Liver (tissue), 9 donors: ENCODE data around the gene RACGAP1. TPM values are rescaled to one million over a fixed set of nuclear protein-coding genes. Genes with fewer than 3 reads are reported as not detected.

Experiments
- DNase-seq: peaks from one replicate; pipeline ENCODE4 v3.0.0-alpha.2; 2017; ENCODE audit warnings: low spot score
- H3K27ac ChIP-seq, 2 donors: one replicate each; pipeline ENCODE4 v1.7.0; 2013; ENCODE audit warnings: inconsistent platforms in 2 of 2, low read length in 2 of 2, control low read depth in 1 of 2, low read depth in 1 of 2, mild to moderate bottlenecking in 1 of 2
- H3K27me3 ChIP-seq, 4 donors: one replicate each; pipeline versions ENCODE4 v1.6.1 to v1.7.0; 2013; ENCODE audit warnings: low read length in 3 of 4, inconsistent platforms in 1 of 4, mild to moderate bottlenecking in 1 of 4, moderate library complexity in 1 of 4; ENCODE audit not compliant: control insufficient read depth in 4 of 4, insufficient read depth in 4 of 4
- H3K36me3 ChIP-seq, 4 donors: one replicate each; pipeline versions ENCODE4 v1.6.1 to v1.7.0; 2013; ENCODE audit warnings: low read length in 3 of 4, mild to moderate bottlenecking in 3 of 4, low read depth in 1 of 4, moderate library complexity in 1 of 4; ENCODE audit not compliant: control insufficient read depth in 4 of 4, insufficient read depth in 3 of 4
- H3K4me1 ChIP-seq, 4 donors: one replicate each; pipeline versions ENCODE4 v1.6.1 to v1.7.0; 2013; ENCODE audit warnings: low read length in 3 of 4, mild to moderate bottlenecking in 3 of 4, moderate library complexity in 1 of 4; ENCODE audit not compliant: control insufficient read depth in 4 of 4, insufficient read depth in 4 of 4
- H3K4me3 ChIP-seq, 3 donors: one replicate each; pipeline versions ENCODE4 v1.6.1 to v1.7.0; 2013; ENCODE audit warnings: low read length in 3 of 3, control low read depth in 1 of 3, low read depth in 1 of 3, mild to moderate bottlenecking in 1 of 3
- H3K9ac ChIP-seq, 2 donors: one replicate each; pipeline ENCODE4 v1.7.0; 2013; ENCODE audit warnings: low read length in 2 of 2, mild to moderate bottlenecking in 2 of 2, moderate library complexity in 2 of 2, control low read depth in 1 of 2, low read depth in 1 of 2
- H3K9me3 ChIP-seq, 4 donors: one replicate each; pipeline versions ENCODE4 v1.6.1 to v1.7.0; 2013; ENCODE audit warnings: low read length in 3 of 4; ENCODE audit not compliant: control insufficient read depth in 4 of 4
- EGR1 ChIP-seq, 2 donors: IDR thresholded peaks; 2 replicates each; pipeline ENCODE4 v1.6.1; 2016 to 2018; ENCODE audit warnings: antibody characterized with exemption in 2 of 2, low read depth in 2 of 2
- FOXA1 ChIP-seq: IDR thresholded peaks from 2 replicates; pipeline ENCODE4 v1.6.1; 2016; ENCODE audit warnings: antibody characterized with exemption
- FOXA2 ChIP-seq: IDR thresholded peaks from 2 replicates; pipeline ENCODE4 v1.6.1; 2016; ENCODE audit warnings: antibody characterized with exemption
- GABPA ChIP-seq, 2 donors: IDR thresholded peaks in 1 of 2; conservative IDR thresholded peaks in 1 of 2; 2 replicates each; pipeline ENCODE4 v1.6.1; 2016; ENCODE audit warnings: antibody characterized with exemption in 2 of 2, mild to moderate bottlenecking in 1 of 2, moderate library complexity in 1 of 2
- HNF4A ChIP-seq, 2 donors: conservative IDR thresholded peaks; 2 replicates each; pipeline ENCODE4 v1.6.1; 2016; ENCODE audit warnings: antibody characterized with exemption in 2 of 2, mild to moderate bottlenecking in 2 of 2
- HNF4G ChIP-seq: IDR thresholded peaks from 2 replicates; pipeline ENCODE4 v1.6.1; 2016; ENCODE audit warnings: antibody characterized with exemption
- JUND ChIP-seq, 2 donors: IDR thresholded peaks; 2 replicates each; pipeline ENCODE4 v1.6.1; 2016; ENCODE audit warnings: antibody characterized with exemption in 2 of 2
- NR2F2 ChIP-seq: IDR thresholded peaks from 2 replicates; pipeline ENCODE4 v1.6.1; 2016; ENCODE audit warnings: antibody characterized with exemption
- RAD21 ChIP-seq, 2 donors: IDR thresholded peaks; 2 replicates each; pipeline ENCODE4 v1.6.1; 2016; ENCODE audit warnings: antibody characterized with exemption in 2 of 2, mild to moderate bottlenecking in 2 of 2
- RXRA ChIP-seq, 2 donors: IDR thresholded peaks; 2 replicates each; pipeline ENCODE4 v1.6.1; 2017 to 2018; ENCODE audit warnings: antibody characterized with exemption in 2 of 2, mild to moderate bottlenecking in 1 of 2
- SP1 ChIP-seq: IDR thresholded peaks from 2 replicates; pipeline ENCODE4 v1.6.1; 2018; ENCODE audit warnings: antibody characterized with exemption, mild to moderate bottlenecking
- TAF1 ChIP-seq: conservative IDR thresholded peaks from 2 replicates; pipeline ENCODE4 v1.6.1; 2016; ENCODE audit warnings: antibody characterized with exemption, mild to moderate bottlenecking
- YY1 ChIP-seq: IDR thresholded peaks from 2 replicates; pipeline ENCODE4 v1.6.1; 2016; ENCODE audit warnings: antibody characterized with exemption, mild to moderate bottlenecking
- ZBTB33 ChIP-seq: IDR thresholded peaks from 2 replicates; pipeline ENCODE4 v1.6.1; 2016; ENCODE audit warnings: antibody characterized with exemption
- WGBS: extraction: QIAGEN DNeasy Blood & Tissue Kit; methylation state at CpG from one replicate; pipeline ENCODE4 v1.1.7; 2013; 5-methylcytosine and 5-hydroxymethylcytosine counted together
- polyA plus RNA-seq, 2 donors: library from polyadenylated mRNA; stranded (reverse) in 1 of 2; unstranded in 1 of 2; fragments of 200-250 nt in 1 of 2; fragments of >200 nt in 1 of 2; fragmentation: Nextera tagmentation in 1 of 2; extraction: Ambion mirVana in 1 of 2; gene quantifications; one replicate each; pipeline versions ENCODE4 v1.2.1 to v1.2.3, GENCODE V29; 2013 to 2015
- total RNA-seq, 2 donors: library from RNA; depleted of rRNA; stranded (reverse); fragments of >200 nt; gene quantifications; one replicate each; pipeline ENCODE4 v1.2.3, GENCODE V29; 2014
- TF ChIP-seq, protein P1 (sequence below): IDR thresholded peaks from 2 replicates; pipeline ENCODE4 v1.6.1; 2016; ENCODE audit warnings: antibody characterized with exemption, mild to moderate bottlenecking
- TF ChIP-seq, protein P2 (sequence below): fragments of 150-350 bp; IDR thresholded peaks from 2 replicates; pipeline ENCODE4 v1.5.1; 2017; ENCODE audit warnings: improper control_type of control experiment, low read depth, low read length; ENCODE audit not compliant: missing input control
- TF ChIP-seq, protein P3 (sequence below): IDR thresholded peaks from 2 replicates; pipeline ENCODE4 v1.6.1; 2016; ENCODE audit warnings: antibody characterized with exemption
- TF ChIP-seq, protein P4 (sequence below): IDR thresholded peaks from 2 replicates; pipeline ENCODE4 v1.6.1; 2016; ENCODE audit warnings: antibody characterized with exemption
- donor health status: healthy.
- donor health status: healthy.
- donor health status: healthy.
- donor health status: healthy.
- donor health status: healthy.

The RACGAP1 gene
- total and polyA plus RNA-seq, 4 donors, result 1.0 to 38.3 (median 2.9) TPM

DNA sequence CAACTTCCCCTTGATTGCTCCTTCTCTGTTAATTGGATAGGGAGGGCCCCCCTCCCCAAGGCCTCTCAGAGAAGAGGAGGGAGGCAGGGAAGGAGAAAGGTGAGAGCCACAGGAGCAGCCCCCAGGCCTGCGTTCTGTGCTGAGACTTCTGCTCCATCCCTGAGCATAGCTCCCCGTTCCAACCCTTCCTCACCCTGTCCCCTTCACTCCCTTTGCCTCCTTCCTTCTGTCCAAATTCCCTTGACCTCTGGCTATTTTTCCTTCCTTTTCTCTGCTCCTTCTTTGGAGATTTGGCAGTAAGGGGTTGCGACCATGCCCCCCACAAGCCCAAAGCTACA, 31.3 kb upstream of the RACGAP1 start:
- peaks cover 0 to 2% (median 0%) of the 10 kb centered on the region in 4 donors for H3K27me3 ChIP-seq
- no peak overlapping the region for H3K9ac ChIP-seq
- H3K4me3 ChIP-seq, result no peak overlapping the region

More for the DNA sequence above, 31.3 kb upstream of the RACGAP1 start:
- no peak overlapping the region for H3K27ac ChIP-seq
- DNase-seq, result no peak
- WGBS, result 16% methylated on average over 3 of the region's 3 CpGs
- TF ChIP-seq JUND (IDR thresholded peaks at IDR 0.05) (no peak), SP1 (no peak), TAF1 (no peak), YY1 (no peak), EGR1 (IDR thresholded peaks at IDR 0.05; ENCODE audit: low read depth in 2 of 2) (no peak), NR2F2 (no peak), GABPA (IDR thresholded peaks at IDR 0.05 in 1 of 2, conservative IDR thresholded peaks at IDR 0.05 in 1 of 2) (no peak), HNF4G (no peak), ZBTB33 (no peak), FOXA2 (no peak), HNF4A (conservative IDR thresholded peaks at IDR 0.05) (no peak), RAD21 (IDR thresholded peaks at IDR 0.05) (no peak), FOXA1 (no peak), RXRA (IDR thresholded peaks at IDR 0.05) (no peak)
- TF ChIP-seq, protein P1, sequence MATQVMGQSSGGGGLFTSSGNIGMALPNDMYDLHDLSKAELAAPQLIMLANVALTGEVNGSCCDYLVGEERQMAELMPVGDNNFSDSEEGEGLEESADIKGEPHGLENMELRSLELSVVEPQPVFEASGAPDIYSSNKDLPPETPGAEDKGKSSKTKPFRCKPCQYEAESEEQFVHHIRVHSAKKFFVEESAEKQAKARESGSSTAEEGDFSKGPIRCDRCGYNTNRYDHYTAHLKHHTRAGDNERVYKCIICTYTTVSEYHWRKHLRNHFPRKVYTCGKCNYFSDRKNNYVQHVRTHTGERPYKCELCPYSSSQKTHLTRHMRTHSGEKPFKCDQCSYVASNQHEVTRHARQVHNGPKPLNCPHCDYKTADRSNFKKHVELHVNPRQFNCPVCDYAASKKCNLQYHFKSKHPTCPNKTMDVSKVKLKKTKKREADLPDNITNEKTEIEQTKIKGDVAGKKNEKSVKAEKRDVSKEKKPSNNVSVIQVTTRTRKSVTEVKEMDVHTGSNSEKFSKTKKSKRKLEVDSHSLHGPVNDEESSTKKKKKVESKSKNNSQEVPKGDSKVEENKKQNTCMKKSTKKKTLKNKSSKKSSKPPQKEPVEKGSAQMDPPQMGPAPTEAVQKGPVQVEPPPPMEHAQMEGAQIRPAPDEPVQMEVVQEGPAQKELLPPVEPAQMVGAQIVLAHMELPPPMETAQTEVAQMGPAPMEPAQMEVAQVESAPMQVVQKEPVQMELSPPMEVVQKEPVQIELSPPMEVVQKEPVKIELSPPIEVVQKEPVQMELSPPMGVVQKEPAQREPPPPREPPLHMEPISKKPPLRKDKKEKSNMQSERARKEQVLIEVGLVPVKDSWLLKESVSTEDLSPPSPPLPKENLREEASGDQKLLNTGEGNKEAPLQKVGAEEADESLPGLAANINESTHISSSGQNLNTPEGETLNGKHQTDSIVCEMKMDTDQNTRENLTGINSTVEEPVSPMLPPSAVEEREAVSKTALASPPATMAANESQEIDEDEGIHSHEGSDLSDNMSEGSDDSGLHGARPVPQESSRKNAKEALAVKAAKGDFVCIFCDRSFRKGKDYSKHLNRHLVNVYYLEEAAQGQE, result no peak
- TF ChIP-seq, protein P2, sequence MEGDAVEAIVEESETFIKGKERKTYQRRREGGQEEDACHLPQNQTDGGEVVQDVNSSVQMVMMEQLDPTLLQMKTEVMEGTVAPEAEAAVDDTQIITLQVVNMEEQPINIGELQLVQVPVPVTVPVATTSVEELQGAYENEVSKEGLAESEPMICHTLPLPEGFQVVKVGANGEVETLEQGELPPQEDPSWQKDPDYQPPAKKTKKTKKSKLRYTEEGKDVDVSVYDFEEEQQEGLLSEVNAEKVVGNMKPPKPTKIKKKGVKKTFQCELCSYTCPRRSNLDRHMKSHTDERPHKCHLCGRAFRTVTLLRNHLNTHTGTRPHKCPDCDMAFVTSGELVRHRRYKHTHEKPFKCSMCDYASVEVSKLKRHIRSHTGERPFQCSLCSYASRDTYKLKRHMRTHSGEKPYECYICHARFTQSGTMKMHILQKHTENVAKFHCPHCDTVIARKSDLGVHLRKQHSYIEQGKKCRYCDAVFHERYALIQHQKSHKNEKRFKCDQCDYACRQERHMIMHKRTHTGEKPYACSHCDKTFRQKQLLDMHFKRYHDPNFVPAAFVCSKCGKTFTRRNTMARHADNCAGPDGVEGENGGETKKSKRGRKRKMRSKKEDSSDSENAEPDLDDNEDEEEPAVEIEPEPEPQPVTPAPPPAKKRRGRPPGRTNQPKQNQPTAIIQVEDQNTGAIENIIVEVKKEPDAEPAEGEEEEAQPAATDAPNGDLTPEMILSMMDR, result no peak
- TF ChIP-seq, protein P3, sequence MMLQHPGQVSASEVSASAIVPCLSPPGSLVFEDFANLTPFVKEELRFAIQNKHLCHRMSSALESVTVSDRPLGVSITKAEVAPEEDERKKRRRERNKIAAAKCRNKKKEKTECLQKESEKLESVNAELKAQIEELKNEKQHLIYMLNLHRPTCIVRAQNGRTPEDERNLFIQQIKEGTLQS, result no peak
- TF ChIP-seq, protein P4, sequence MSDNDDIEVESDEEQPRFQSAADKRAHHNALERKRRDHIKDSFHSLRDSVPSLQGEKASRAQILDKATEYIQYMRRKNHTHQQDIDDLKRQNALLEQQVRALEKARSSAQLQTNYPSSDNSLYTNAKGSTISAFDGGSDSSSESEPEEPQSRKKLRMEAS, result no peak
- peaks cover 7 to 20% (median 10%) of the 10 kb centered on the region in 4 donors for H3K4me1 ChIP-seq
- no peaks in the 10 kb centered on the region for H3K9me3 ChIP-seq
- H3K36me3 ChIP-seq, result no peaks in the 10 kb centered on the region
